Mesendoderm (in vitro differentiated cells): ENCODE results near the gene EMILIN1.

Source experiments
- DNase-seq: peaks from one replicate; pipeline ENCODE4 v3.0.0; 2013
- H2AK5ac ChIP-seq: 2 replicates; pipeline ENCODE4 v1.6.1; 2013; ENCODE audit warnings: low read length, inconsistent platforms
- H2BK120ac ChIP-seq: 2 replicates; pipeline ENCODE4 v1.6.1; 2013; ENCODE audit warnings: low read depth, mild to moderate bottlenecking, low read length, moderate library complexity, mixed read lengths
- H2BK15ac ChIP-seq: replicated peaks from 2 replicates; pipeline ENCODE4 v1.6.1; 2013; ENCODE audit warnings: low read depth, mild to moderate bottlenecking, moderate library complexity
- H2BK5ac ChIP-seq: 2 replicates; pipeline ENCODE4 v1.6.1; 2013; ENCODE audit warnings: low read length, inconsistent platforms
- H3K18ac ChIP-seq: 2 replicates; pipeline ENCODE4 v1.6.1; 2013; ENCODE audit warnings: mild to moderate bottlenecking, low read length, mixed read lengths
- H3K23ac ChIP-seq: one replicate; pipeline ENCODE4 v1.6.1; 2013; ENCODE audit warnings: low read length
- H3K27ac ChIP-seq: 2 replicates; pipeline ENCODE4 v1.5.1; 2013; ENCODE audit warnings: low read depth, mild to moderate bottlenecking, inconsistent platforms, low read length, moderate library complexity
- H3K27me3 ChIP-seq: 2 replicates; pipeline ENCODE4 v1.6.1; 2013; ENCODE audit warnings: low read length, control low read depth, mild to moderate bottlenecking, inconsistent platforms; ENCODE audit not compliant: insufficient read depth, poor library complexity
- H3K36me3 ChIP-seq: 2 replicates; pipeline ENCODE4 v1.6.1; 2013; ENCODE audit warnings: low read length, inconsistent platforms; ENCODE audit not compliant: control insufficient read depth, insufficient read depth
- H3K4ac ChIP-seq: one replicate; pipeline ENCODE4 v1.6.1; 2013; ENCODE audit warnings: low read depth, mild to moderate bottlenecking, low read length, moderate library complexity
- H3K4me1 ChIP-seq: 2 replicates; pipeline ENCODE4 v1.6.1; 2013; ENCODE audit warnings: low read depth, low read length, inconsistent platforms; ENCODE audit not compliant: control insufficient read depth
- H3K4me2 ChIP-seq: 2 replicates; pipeline ENCODE4 v1.6.1; 2013; ENCODE audit warnings: low read length
- H3K4me3 ChIP-seq: 2 replicates; pipeline ENCODE4 v1.5.1; 2013; ENCODE audit warnings: mild to moderate bottlenecking, low read length
- H3K56ac ChIP-seq: one replicate; pipeline ENCODE4 v1.6.1; 2013; ENCODE audit warnings: low read length
- H3K79me1 ChIP-seq: 2 replicates; pipeline ENCODE4 v1.6.1; 2013; ENCODE audit warnings: low read length, inconsistent platforms
- H3K79me2 ChIP-seq: 2 replicates; pipeline ENCODE4 v1.6.1; 2013; ENCODE audit warnings: mild to moderate bottlenecking, low read length; ENCODE audit not compliant: control insufficient read depth, insufficient read depth
- H3K9ac ChIP-seq: 2 replicates; pipeline ENCODE4 v1.6.1; 2013; ENCODE audit warnings: low read length, inconsistent platforms
- H4K5ac ChIP-seq: one replicate; pipeline ENCODE4 v1.6.1; 2013; ENCODE audit warnings: low read length
- H4K8ac ChIP-seq: one replicate; pipeline ENCODE4 v1.6.1; 2013; ENCODE audit warnings: low read depth, mild to moderate bottlenecking, control low read depth, low read length, moderate library complexity
- WGBS: extraction: QIAGEN DNeasy Blood & Tissue Kit; methylation state at CpG from one replicate; pipeline ENCODE4 v1.1.7; 2013; ENCODE audit warnings: low lambda C conversion rate, missing lambda C conversion rate; ENCODE audit not compliant: insufficient coverage; ENCODE audit errors: extremely low coverage; 5-methylcytosine and 5-hydroxymethylcytosine counted together

The EMILIN1 gene

DNA sequence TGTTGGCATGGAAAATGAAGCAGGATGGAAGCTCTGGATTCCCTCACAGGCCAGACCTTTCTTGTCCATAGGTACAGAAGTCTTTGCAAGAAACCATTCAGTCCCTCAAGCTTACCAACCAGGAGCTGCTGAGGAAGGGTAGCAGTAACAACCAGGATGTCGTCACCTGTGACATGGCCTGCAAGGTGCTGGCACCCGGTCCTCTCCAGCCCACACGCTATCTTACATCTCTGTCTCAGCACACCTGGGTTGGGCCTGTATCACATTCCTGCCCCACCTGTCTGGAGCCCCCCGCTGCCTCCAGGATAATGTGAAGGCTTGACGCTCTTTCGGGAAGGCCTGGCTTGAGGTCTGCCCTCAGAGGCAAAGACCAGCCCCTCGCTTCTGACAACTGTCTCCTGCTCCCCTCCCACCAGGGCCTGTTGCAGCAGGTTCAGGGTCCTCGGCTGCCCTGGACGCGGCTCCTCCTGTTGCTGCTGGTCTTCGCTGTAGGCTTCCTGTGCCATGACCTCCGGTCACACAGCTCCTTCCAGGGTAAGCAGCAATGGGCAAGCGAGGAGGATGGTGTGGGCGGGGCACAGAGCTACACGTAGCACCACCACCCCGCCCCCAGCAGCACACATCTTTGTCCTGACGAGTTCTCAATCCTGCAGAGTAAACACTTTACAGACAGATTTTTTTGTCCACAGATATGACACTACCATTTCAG is 39.6 kb upstream of the EMILIN1 start:
- Histone ChIP-seq H3K9ac (no peak overlapping the region), H3K18ac (no peak overlapping the region), H3K23ac (no peak overlapping the region), H3K27me3 (no peaks in the 10 kb centered on the region), H3K4me2 (no peak overlapping the region), H3K79me2 (peaks cover 4% of the 10 kb centered on the region), H3K4ac (no peak overlapping the region), H2BK15ac (no peak overlapping the region), H2AK5ac (no peak overlapping the region), H3K4me3 (no peak overlapping the region), H3K4me1 (peaks cover 3% of the 10 kb centered on the region), H2BK5ac (no peak overlapping the region), H3K56ac (no peak overlapping the region), H4K5ac (no peak overlapping the region), H3K27ac (no peak overlapping the region), H4K8ac (no peak overlapping the region), H3K36me3 (peaks cover 25% of the 10 kb centered on the region), H2BK120ac (no peak overlapping the region), H3K79me1 (peaks cover 5% of the 10 kb centered on the region)
- WGBS, result no CpG with 5 or more reads among the region's 17 CpGs
- no peak for DNase-seq

DNA sequence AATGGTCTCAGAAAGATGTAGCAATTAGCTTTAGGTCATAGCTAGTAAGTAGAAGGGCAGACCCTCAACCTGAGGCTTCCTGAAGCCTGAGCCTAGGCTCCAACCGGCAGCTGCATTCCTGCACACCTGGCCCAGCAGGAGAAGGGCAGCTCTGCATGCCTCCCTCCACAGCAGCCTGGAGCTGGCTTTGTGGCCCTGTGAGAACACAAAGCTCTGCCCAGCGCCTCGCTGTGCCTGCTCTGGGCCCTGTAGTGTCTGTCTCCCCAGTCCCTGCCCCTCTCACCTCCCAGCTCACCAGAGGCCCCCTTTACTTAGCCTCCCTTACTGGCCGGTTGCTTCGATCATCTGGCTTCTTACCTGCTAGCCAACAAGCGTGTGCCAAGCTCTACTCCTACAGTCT is 39.0 kb upstream of the EMILIN1 start:
- H2AK5ac ChIP-seq, result no peak overlapping the region
- H3K9ac ChIP-seq, result no peak overlapping the region
- H4K8ac ChIP-seq, result no peak overlapping the region
- H3K4ac ChIP-seq, result no peak overlapping the region
- no peak overlapping the region for H3K23ac ChIP-seq
- no peaks in the 10 kb centered on the region for H3K79me2 ChIP-seq
- H3K4me3 ChIP-seq, result no peak overlapping the region
- H3K36me3 ChIP-seq, result peaks cover 25% of the 10 kb centered on the region
- H3K4me2 ChIP-seq, result no peak overlapping the region
- H2BK120ac ChIP-seq, result no peak overlapping the region
- no peak overlapping the region for H2BK5ac ChIP-seq
- no peak overlapping the region for H2BK15ac ChIP-seq
- no peak overlapping the region for H3K56ac ChIP-seq
- no peak overlapping the region for H3K18ac ChIP-seq
- no peaks in the 10 kb centered on the region for H3K79me1 ChIP-seq
- H3K27me3 ChIP-seq, result no peaks in the 10 kb centered on the region
- no CpG with 5 or more reads among the region's 6 CpGs for WGBS
- no peak for DNase-seq
- H3K27ac ChIP-seq, result no peak overlapping the region
- no peak overlapping the region for H4K5ac ChIP-seq
- no peaks in the 10 kb centered on the region for H3K4me1 ChIP-seq

DNA sequence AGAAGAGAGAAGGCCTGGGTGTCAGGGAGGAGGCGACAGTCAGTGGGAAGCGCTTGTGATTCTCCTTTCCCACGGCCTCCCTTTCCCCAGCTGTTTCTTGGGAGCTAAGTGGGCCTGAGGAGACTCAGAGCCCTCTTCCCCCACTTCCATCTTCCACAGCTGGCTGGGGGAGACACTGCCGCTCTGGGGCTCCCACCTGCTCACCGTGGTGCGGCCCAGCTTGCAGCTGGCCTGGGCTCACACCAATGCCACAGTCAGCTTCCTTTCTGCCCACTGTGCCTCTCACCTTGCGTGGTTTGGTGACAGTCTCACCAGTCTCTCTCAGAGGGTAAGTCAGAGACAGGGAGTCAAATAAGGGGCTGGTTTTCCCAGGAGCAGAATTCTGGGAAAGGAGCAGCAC is 38.5 kb upstream of the EMILIN1 start:
- Histone ChIP-seq H2AK5ac (no peak overlapping the region), H2BK15ac (no peak overlapping the region), H3K79me1 (no peaks in the 10 kb centered on the region), H3K4me3 (no peak overlapping the region), H3K79me2 (no peaks in the 10 kb centered on the region), H2BK5ac (no peak overlapping the region), H3K4ac (no peak overlapping the region), H3K23ac (no peak overlapping the region), H3K4me1 (no peaks in the 10 kb centered on the region), H3K36me3 (peaks cover 25% of the 10 kb centered on the region), H3K4me2 (no peak overlapping the region), H3K27me3 (no peaks in the 10 kb centered on the region), H2BK120ac (no peak overlapping the region), H3K27ac (no peak overlapping the region), H3K9ac (no peak overlapping the region), H3K56ac (no peak overlapping the region), H3K18ac (no peak overlapping the region), H4K8ac (no peak overlapping the region), H4K5ac (no peak overlapping the region)
- WGBS, result no CpG with 5 or more reads among the region's 7 CpGs
- DNase-seq, result no peak

DNA sequence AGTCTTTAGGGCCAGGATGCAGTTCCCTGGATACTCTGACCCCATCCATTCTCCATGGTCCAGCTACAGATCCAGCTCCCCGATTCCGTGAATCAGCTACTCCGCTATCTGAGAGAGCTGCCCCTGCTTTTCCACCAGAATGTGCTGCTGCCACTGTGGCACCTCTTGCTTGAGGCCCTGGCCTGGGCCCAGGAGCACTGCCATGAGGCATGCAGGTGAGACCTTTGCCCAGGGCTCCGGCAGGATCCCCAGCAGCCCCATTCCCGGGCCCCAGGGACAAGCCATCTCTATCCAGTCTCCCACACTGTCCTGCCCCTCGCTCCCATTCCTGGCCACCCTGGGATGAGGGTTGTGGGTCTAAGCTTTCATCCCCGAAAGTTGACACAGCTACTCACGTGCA is 38.1 kb upstream of the EMILIN1 start:
- Histone ChIP-seq H3K4me2 (no peak overlapping the region), H3K9ac (no peak overlapping the region), H2BK120ac (no peak overlapping the region), H4K8ac (no peak overlapping the region), H2BK15ac (no peak overlapping the region), H3K23ac (no peak overlapping the region), H3K4ac (no peak overlapping the region), H2BK5ac (no peak overlapping the region), H2AK5ac (no peak overlapping the region), H3K4me3 (no peak overlapping the region), H4K5ac (no peak overlapping the region), H3K56ac (no peak overlapping the region), H3K27me3 (no peaks in the 10 kb centered on the region), H3K79me1 (no peaks in the 10 kb centered on the region), H3K27ac (no peak overlapping the region), H3K4me1 (no peaks in the 10 kb centered on the region), H3K36me3 (peaks cover 21% of the 10 kb centered on the region), H3K18ac (no peak overlapping the region), H3K79me2 (no peaks in the 10 kb centered on the region)
- no peak for DNase-seq
- no CpG with 5 or more reads among the region's 8 CpGs for WGBS

DNA sequence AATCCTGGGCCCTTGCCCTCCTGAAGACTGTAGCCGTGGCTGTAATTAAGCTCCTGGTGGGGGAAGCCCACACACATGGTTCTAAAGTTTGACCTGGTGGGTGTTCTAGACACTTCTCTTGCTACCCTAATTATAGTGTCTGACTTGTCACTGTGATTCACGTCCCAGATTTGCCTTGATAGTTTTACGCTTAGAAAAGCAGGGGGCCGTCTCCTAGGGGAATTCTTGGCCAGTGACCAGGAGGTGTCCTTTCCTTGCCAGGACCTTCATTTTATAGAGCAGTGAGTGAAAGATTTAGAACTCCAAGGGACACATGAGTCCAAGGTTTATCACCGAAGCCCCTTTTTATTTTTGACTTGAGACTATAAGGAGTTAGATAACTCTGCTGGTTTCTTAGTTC is 36.7 kb upstream of the EMILIN1 start:
- no peak overlapping the region for H2BK15ac ChIP-seq
- no peaks in the 10 kb centered on the region for H3K27me3 ChIP-seq
- H3K79me2 ChIP-seq, result no peaks in the 10 kb centered on the region
- H3K4ac ChIP-seq, result no peak overlapping the region
- no peak overlapping the region for H3K4me3 ChIP-seq
- H4K8ac ChIP-seq, result no peak overlapping the region
- no CpG with 5 or more reads among the region's 5 CpGs for WGBS
- DNase-seq, result no peak
- no peak overlapping the region for H3K4me2 ChIP-seq
- H3K9ac ChIP-seq, result no peak overlapping the region
- H3K27ac ChIP-seq, result no peak overlapping the region
- H3K36me3 ChIP-seq, result peaks cover 19% of the 10 kb centered on the region
- H3K4me1 ChIP-seq, result no peaks in the 10 kb centered on the region
- H4K5ac ChIP-seq, result no peak overlapping the region
- no peak overlapping the region for H2AK5ac ChIP-seq
- no peak overlapping the region for H3K18ac ChIP-seq
- no peak overlapping the region for H3K56ac ChIP-seq
- H3K23ac ChIP-seq, result no peak overlapping the region
- H3K79me1 ChIP-seq, result no peaks in the 10 kb centered on the region
- no peak overlapping the region for H2BK5ac ChIP-seq
- H2BK120ac ChIP-seq, result no peak overlapping the region

DNA sequence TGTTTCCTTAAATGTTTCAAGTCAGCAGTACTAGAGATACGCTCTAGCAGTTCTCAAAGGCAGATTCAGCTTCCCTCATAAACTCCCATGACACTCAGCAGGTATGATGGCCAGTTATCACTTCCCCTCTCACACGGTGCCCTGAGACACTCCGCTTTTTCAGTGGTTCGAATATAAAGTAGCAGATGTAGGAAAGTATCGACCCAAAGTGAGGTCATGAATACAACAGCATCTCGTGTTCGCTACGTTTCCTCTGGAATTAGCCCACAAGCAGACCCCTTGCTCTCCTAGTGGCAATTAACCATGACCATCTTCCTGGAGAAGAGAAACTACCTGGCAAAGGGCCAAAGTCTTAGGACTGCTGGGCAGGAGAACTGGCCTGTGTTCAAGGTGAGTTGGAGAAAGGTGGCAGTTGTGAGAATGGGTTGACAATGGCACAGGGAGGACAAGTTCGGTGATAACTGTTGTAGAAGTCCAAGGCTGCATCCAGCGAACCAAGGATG is 36.2 kb upstream of the EMILIN1 start:
- no peak overlapping the region for H3K56ac ChIP-seq
- no peak overlapping the region for H3K27ac ChIP-seq
- no peak overlapping the region for H2BK120ac ChIP-seq
- no peak overlapping the region for H4K5ac ChIP-seq
- H3K36me3 ChIP-seq, result peaks cover 19% of the 10 kb centered on the region
- H3K23ac ChIP-seq, result no peak overlapping the region
- no peaks in the 10 kb centered on the region for H3K4me1 ChIP-seq
- no peak overlapping the region for H3K4me3 ChIP-seq
- H3K27me3 ChIP-seq, result no peaks in the 10 kb centered on the region
- H3K9ac ChIP-seq, result no peak overlapping the region
- no peak overlapping the region for H2BK5ac ChIP-seq
- H2BK15ac ChIP-seq, result no peak overlapping the region
- H3K79me2 ChIP-seq, result no peaks in the 10 kb centered on the region
- no peak overlapping the region for H3K18ac ChIP-seq
- no peaks in the 10 kb centered on the region for H3K79me1 ChIP-seq
- no peak for DNase-seq
- WGBS, result no CpG with 5 or more reads among the region's 10 CpGs
- no peak overlapping the region for H2AK5ac ChIP-seq
- no peak overlapping the region for H4K8ac ChIP-seq
- no peak overlapping the region for H3K4me2 ChIP-seq
- H3K4ac ChIP-seq, result no peak overlapping the region
